GM04503 (cell line): ENCODE measurements around the gene SYCP2L.
"Not testable (repeated sequence)": the region's sequence is repeated elsewhere in the genome, so short reads cannot be mapped to it uniquely, and the experiment has no call there.

Experiments
- DNase-seq: peaks from one replicate; pipeline ENCODE4 v3.0.0-alpha.2; 2012; ENCODE audit warnings: low read depth

The SYCP2L gene

GRCh38 chr6:10957414-10957886 is 70.6 kb downstream of the SYCP2L start:
- no peak for DNase-seq

- no peak for DNase-seq
Observed at GRCh38 chr6:10960171-10960570, 73.3 kb downstream of the SYCP2L start.

- DNase-seq: no peak
Observed at GRCh38 chr6:10961837-10962236, 75.0 kb downstream of the SYCP2L start.

GRCh38 chr6:10962673-10963072 is 75.8 kb downstream of the SYCP2L start:
- peak; percentile 36 for DNase-seq

GRCh38 chr6:10963113-10963512 is 76.3 kb downstream of the SYCP2L start:
- no peak for DNase-seq

- no peak for DNase-seq
Observed at GRCh38 chr6:10964684-10965083, 77.8 kb downstream of the SYCP2L start.

- DNase-seq: no peak
Observed at GRCh38 chr6:10968776-10969175, 81.9 kb downstream of the SYCP2L start.

GRCh38 chr6:10970731-10971130 is 83.9 kb downstream of the SYCP2L start:
- no peak for DNase-seq

GRCh38 chr6:10972196-10972595 is 85.3 kb downstream of the SYCP2L start:
- DNase-seq: no peak

- no peak for DNase-seq
Observed at GRCh38 chr6:10976571-10976970, 89.7 kb downstream of the SYCP2L start.

GRCh38 chr6:10977231-10977968 is 90.5 kb downstream of the SYCP2L start:
- no peak for DNase-seq

GRCh38 chr6:10979603-10980002 is 92.8 kb downstream of the SYCP2L start:
- no peak for DNase-seq

- DNase-seq: no peak
Observed at GRCh38 chr6:10981409-10981808, 94.6 kb downstream of the SYCP2L start.

- not testable (repeated sequence) for DNase-seq
Observed at GRCh38 chr6:10984959-10985358, 98.1 kb downstream of the SYCP2L start.

GRCh38 chr6:10989587-10989986 is 102.7 kb downstream of the SYCP2L start:
- DNase-seq: no peak

GRCh38 chr6:10991115-10991514 is 104.3 kb downstream of the SYCP2L start:
- DNase-seq: no peak

- no peak for DNase-seq
Observed at GRCh38 chr6:10993896-10994295, 107.0 kb downstream of the SYCP2L start.

- no peak for DNase-seq
Observed at GRCh38 chr6:10995114-10995707, 108.4 kb downstream of the SYCP2L start.

- DNase-seq: no peak
Observed at GRCh38 chr6:10999994-11000393, 113.1 kb downstream of the SYCP2L start.

- DNase-seq: no peak
Observed at GRCh38 chr6:11002176-11002575, 115.3 kb downstream of the SYCP2L start.

- DNase-seq: not testable (repeated sequence)
Observed at GRCh38 chr6:11003297-11003696, 116.4 kb downstream of the SYCP2L start.

- DNase-seq: no peak
Observed at GRCh38 chr6:11006061-11006460, 119.2 kb downstream of the SYCP2L start.

- DNase-seq: no peak
Observed at GRCh38 chr6:11007715-11008608, 121.1 kb downstream of the SYCP2L start.
